Breast epithelium (tissue), 4 donors: ENCODE data around the gene TP53I11. TPM values are rescaled to one million over a fixed set of nuclear protein-coding genes. Genes with fewer than 3 reads are reported as not detected.
A peak's percentile ranks its signal among the peaks of the same experiment; 100 is the strongest.

ENCODE experiments used
- DNase-seq, 2 donors: peaks; one replicate each; pipeline ENCODE4 v3.0.0-alpha.2; 2019; ENCODE audit warnings: low spot score in 2 of 2
- H3K27ac ChIP-seq, 2 donors: fragments of 200-600 bp; sonication (generic) in 1 of 2; one replicate each; pipeline ENCODE4 v1.5.1; 2016 to 2019; ENCODE audit warnings: mild to moderate bottlenecking in 1 of 2
- H3K27me3 ChIP-seq, 2 donors: fragments of 200-600 bp; sonication (generic) in 1 of 2; one replicate each; pipeline versions ENCODE4 v1.5.1 to v1.6.0; 2017 to 2019; ENCODE audit warnings: control low read depth in 1 of 2, mild to moderate bottlenecking in 1 of 2
- H3K36me3 ChIP-seq: fragments of 200-600 bp; one replicate; pipeline ENCODE4 v1.5.1; 2019
- H3K4me1 ChIP-seq, 2 donors: fragments of 200-600 bp; sonication (generic); one replicate each; pipeline ENCODE4 v1.5.1; 2016 to 2019; ENCODE audit warnings: control low read depth in 1 of 2
- H3K4me3 ChIP-seq, 3 donors: fragments of 200-600 bp; sonication (generic); 1 replicate in 2 of 3; 2 replicates in 1 of 3; pipeline ENCODE4 v1.5.1; 2016 to 2019; ENCODE audit warnings: mild to moderate bottlenecking in 3 of 3, moderate library complexity in 2 of 3
- H3K9me3 ChIP-seq, 2 donors: fragments of 200-600 bp; sonication (generic) in 1 of 2; one replicate each; pipeline ENCODE4 v1.5.1; 2016 to 2019; ENCODE audit warnings: control low read depth in 1 of 2
- POLR2A ChIP-seq: fragments of 450-650 bp; IDR thresholded peaks from one replicate; pipeline ENCODE4 v1.6.1; 2016; ENCODE audit warnings: antibody characterized with exemption, mild to moderate bottlenecking, moderate library complexity
- POLR2AphosphoS5 ChIP-seq, 3 donors: sonication (generic); formaldehyde crosslinking; IDR thresholded peaks; one replicate each; pipeline ENCODE4 v1.6.1; 2017; ENCODE audit warnings: antibody characterized with exemption in 3 of 3
- intact Hi-C: fragments of 100-400 bp; cut with DNase I; formaldehyde crosslinking; loops from one replicate; pipeline ENCODE4 v1.15.1; 2023; ENCODE audit warnings: low total_unique reads
- total RNA-seq, 3 donors: library from RNA; depleted of rRNA; stranded (reverse); fragments of >200 nt; gene quantifications; one replicate each; pipeline ENCODE4 v1.1.0, GENCODE V29; 2016
- TF ChIP-seq, protein P1 (sequence below), 3 donors: fragments of 450-650 bp; IDR thresholded peaks; one replicate each; pipeline ENCODE4 v1.5.1; 2016 to 2017; ENCODE audit warnings: antibody characterized with exemption in 3 of 3, mild to moderate bottlenecking in 3 of 3, moderate library complexity in 3 of 3

TP53I11 gene
- total RNA-seq, 3 donors from 2014 or later = 30.7 to 91.1 (median 75.7) TPM

DNA sequence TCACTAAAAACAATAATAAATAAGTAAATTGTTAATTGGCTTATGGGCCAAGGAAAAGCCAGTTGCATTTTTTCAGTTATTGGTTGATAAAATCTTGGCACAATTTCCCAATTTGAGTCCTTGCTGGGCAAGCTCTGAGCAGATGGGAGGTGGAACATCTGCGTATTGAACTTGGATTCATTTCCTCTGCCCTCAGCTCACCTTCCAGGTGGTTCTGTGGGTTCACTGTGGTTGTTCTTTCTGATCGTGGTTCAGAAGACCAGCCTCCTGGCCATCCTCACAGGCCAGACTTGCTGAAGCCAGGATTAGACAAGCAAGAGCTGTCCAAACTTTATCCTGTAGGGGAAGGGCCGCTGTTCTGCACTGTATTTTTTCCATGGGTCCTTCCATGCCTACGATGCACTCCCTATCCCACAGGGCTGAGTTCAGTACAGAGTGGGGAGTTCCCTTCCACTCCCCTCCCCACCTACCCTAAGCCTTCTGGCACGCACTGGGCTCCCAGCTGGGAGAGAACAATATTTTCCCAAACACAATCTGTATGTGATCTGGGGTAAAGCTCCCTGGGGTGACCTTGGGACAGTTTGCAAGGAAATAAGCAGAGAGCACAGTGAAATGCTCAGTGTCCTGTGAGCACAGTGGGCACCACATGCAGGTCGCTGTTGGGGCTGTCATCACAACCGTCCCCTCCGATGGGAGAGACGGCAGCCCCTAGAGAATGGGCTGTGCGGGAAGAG is 43.5 kb upstream of the TP53I11 start:
- TF ChIP-seq POLR2A (no peak), POLR2AphosphoS5 (IDR thresholded peaks at IDR 0.05) (no peak)
- TF ChIP-seq, protein P1, sequence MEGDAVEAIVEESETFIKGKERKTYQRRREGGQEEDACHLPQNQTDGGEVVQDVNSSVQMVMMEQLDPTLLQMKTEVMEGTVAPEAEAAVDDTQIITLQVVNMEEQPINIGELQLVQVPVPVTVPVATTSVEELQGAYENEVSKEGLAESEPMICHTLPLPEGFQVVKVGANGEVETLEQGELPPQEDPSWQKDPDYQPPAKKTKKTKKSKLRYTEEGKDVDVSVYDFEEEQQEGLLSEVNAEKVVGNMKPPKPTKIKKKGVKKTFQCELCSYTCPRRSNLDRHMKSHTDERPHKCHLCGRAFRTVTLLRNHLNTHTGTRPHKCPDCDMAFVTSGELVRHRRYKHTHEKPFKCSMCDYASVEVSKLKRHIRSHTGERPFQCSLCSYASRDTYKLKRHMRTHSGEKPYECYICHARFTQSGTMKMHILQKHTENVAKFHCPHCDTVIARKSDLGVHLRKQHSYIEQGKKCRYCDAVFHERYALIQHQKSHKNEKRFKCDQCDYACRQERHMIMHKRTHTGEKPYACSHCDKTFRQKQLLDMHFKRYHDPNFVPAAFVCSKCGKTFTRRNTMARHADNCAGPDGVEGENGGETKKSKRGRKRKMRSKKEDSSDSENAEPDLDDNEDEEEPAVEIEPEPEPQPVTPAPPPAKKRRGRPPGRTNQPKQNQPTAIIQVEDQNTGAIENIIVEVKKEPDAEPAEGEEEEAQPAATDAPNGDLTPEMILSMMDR (IDR thresholded peaks at IDR 0.05) = no peak
- Histone ChIP-seq H3K9me3 (no peaks in the 10 kb centered on the region), H3K4me3 (no peak overlapping the region), H3K27ac (peak overlapping the region in 1 of 2 donors; percentile 3), H3K36me3 (no peaks in the 10 kb centered on the region), H3K27me3 (no peaks in the 10 kb centered on the region), H3K4me1 (peaks cover 0 to 7% of the 10 kb centered on the region in 2 donors)
- no peak for DNase-seq
- intact Hi-C loops = no loop called here

DNA sequence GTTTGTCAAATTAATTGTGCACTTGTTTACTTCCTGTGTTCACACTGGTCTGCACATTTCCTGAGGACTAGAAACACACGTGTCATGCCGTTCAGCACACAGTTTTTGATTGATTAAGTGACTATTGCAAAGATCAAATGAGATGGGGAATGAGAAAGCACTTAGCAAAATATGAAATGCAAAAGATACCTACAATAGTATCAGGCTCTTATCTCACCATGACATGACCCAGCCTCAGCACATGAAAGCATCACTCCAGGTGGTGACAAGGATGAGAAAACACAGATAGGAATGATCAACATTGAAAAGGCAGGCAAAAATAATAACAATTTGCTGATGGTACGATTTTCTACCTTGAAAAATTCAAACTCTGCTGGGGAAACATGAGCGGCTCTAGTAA is 42.1 kb upstream of the TP53I11 start:
- Histone ChIP-seq H3K9me3 (no peaks in the 10 kb centered on the region), H3K27ac (no peak overlapping the region), H3K36me3 (no peaks in the 10 kb centered on the region), H3K4me1 (peaks cover 0 to 7% of the 10 kb centered on the region in 2 donors), H3K27me3 (no peaks in the 10 kb centered on the region), H3K4me3 (no peak overlapping the region)
- DNase-seq = no peak
- TF ChIP-seq, protein P1 (IDR thresholded peaks at IDR 0.05) = no peak
- TF ChIP-seq POLR2AphosphoS5 (IDR thresholded peaks at IDR 0.05) (no peak), POLR2A (no peak)
- intact Hi-C loops = no loop called here

DNA sequence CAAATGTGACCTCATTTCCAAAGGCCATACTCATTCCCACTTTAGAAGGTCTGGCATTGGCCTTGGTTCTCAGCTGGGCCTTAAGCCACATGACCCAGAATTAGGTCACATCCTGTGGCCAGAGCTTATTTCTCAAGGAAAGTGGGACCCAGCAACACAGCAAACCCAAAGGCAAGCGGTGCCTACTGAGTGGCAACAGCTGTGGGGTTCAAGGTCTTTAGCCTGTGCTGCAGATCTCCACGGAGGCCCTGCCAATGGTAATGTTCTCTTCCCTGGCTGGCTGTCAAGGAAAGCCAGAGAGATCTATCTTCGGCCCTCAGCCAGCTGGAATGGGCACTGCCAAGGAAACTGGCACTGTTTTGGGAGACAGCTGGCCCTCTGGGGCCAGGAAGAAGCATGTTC is 41.5 kb upstream of the TP53I11 start:
- peak in 1 of 2 donors; percentile 36 for DNase-seq
- intact Hi-C loops = no loop called here
- TF ChIP-seq POLR2A = no peak
- TF ChIP-seq POLR2AphosphoS5 (IDR thresholded peaks at IDR 0.05) = no peak
- TF ChIP-seq, protein P1 (IDR thresholded peaks at IDR 0.05) = no peak

DNA sequence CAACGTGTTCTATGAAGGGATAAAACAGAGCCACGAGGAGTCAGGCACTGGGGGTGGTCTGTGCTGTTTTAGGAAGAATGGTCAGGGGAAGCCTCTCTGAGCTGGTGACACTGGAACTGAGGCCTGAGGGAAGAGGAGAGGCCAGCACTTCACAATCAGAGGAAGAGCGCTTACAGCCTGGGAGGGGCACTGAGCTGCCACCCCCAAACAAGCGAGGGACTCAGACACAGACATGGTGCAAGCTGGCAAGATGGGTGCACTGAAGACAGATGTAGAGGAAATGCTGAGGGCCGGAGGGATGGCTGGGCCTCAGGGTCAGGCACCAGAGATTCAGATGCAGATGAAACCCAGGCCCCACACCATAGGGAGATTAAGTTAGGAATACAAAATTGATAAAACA is 40.0 kb upstream of the TP53I11 start:
- H3K4me3 ChIP-seq = no peak overlapping the region
- TF ChIP-seq POLR2AphosphoS5 (IDR thresholded peaks at IDR 0.05) = no peak
- TF ChIP-seq, protein P1 (IDR thresholded peaks at IDR 0.05) = no peak
- TF ChIP-seq POLR2A = no peak
- no peaks in the 10 kb centered on the region for H3K27me3 ChIP-seq
- intact Hi-C loops = no loop called here
- H3K9me3 ChIP-seq = no peaks in the 10 kb centered on the region
- H3K4me1 ChIP-seq = peaks cover 0 to 7% of the 10 kb centered on the region in 2 donors
- no peak for DNase-seq
- no peaks in the 10 kb centered on the region for H3K36me3 ChIP-seq
- H3K27ac ChIP-seq = no peak overlapping the region

More for the DNA sequence above, 41.5 kb upstream of the TP53I11 start:
- no peak overlapping the region for H3K4me3 ChIP-seq
- H3K36me3 ChIP-seq = no peaks in the 10 kb centered on the region
- peak overlapping the region in 1 of 2 donors; percentile 17 for H3K27ac ChIP-seq
- no peaks in the 10 kb centered on the region for H3K27me3 ChIP-seq
- H3K9me3 ChIP-seq = no peaks in the 10 kb centered on the region
- H3K4me1 ChIP-seq = peaks cover 0 to 7% of the 10 kb centered on the region in 2 donors

DNA sequence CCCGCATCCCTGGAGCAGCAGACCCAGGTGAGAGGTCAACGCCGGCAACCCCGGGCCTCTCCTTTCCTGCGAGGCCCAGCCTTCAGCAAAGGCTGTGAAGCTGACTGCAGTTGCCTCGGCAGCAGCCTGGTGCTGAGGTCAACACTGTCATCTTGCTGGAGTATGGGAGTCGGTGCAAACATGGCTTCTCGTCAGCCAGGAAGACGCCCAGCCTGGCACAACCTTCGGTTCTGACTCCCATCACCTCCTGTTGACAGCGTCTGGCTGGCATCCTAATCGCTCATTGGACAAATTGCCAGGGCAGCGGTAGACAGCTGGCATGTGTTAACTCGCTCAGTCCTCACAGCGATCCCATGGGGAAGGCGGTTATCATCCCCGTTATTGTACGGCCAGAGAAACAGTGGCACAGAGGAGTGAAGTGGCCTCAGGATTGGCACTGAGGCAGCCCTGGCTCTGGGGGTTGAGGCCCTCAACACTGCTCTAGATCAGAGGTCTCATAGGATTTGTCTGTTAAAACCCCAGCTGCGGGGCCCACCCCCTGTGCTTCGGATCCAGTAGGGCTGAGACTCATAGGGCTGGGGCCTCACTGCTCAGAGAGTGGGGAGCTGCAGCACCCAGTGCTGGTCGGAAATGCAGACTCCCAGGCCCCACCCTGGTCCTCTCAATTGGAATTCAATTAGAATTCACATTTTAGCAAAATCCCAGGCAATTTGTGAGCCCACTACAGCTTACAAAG is 39.3 kb upstream of the TP53I11 start:
- Histone ChIP-seq H3K27ac (no peak overlapping the region), H3K36me3 (no peaks in the 10 kb centered on the region), H3K4me3 (no peak overlapping the region), H3K4me1 (peaks cover 0 to 7% of the 10 kb centered on the region in 2 donors), H3K9me3 (no peaks in the 10 kb centered on the region), H3K27me3 (no peaks in the 10 kb centered on the region)
- no peak for DNase-seq
- intact Hi-C loops = no loop called here
- TF ChIP-seq POLR2A = no peak
- TF ChIP-seq, protein P1 (IDR thresholded peaks at IDR 0.05) = no peak
- TF ChIP-seq POLR2AphosphoS5 (IDR thresholded peaks at IDR 0.05) = no peak
